Astrocyte (in vitro differentiated cells and primary cell): Measurements from ENCODE around the gene NOX4. TPM values are rescaled to one million over a fixed set of nuclear protein-coding genes. Genes with fewer than 3 reads are reported as not detected.
"Not testable (repeated sequence)": the region's sequence is repeated elsewhere in the genome, so short reads cannot be mapped to it uniquely, and the experiment has no call there.

Experiments
- DNase-seq: peaks from one replicate; pipeline ENCODE4 v3.0.0-alpha.2; 2010; ENCODE audit warnings: low read depth
- FAIRE-seq: peaks from 2 replicates; lab custom pipeline; 2011; peaks lifted over from hg19 to GRCh38; lab: Jason Lieb, UNC
- H2AFZ ChIP-seq: 2 replicates; pipeline ENCODE4 v1.6.0; 2012; ENCODE audit warnings: low read depth, low read length, inconsistent platforms
- H3K27ac ChIP-seq: 2 replicates; pipeline ENCODE4 v1.5.1; 2011; ENCODE audit warnings: low read depth, low read length, inconsistent platforms
- H3K27me3 ChIP-seq: 2 replicates; pipeline ENCODE4 v1.6.0; 2011; ENCODE audit warnings: low read length, inconsistent platforms; ENCODE audit not compliant: insufficient read depth
- H3K36me3 ChIP-seq: 2 replicates; pipeline ENCODE4 v1.5.1; 2011; ENCODE audit warnings: low read length, inconsistent platforms; ENCODE audit not compliant: insufficient read depth
- H3K4me1 ChIP-seq: 2 replicates; pipeline ENCODE4 v1.5.1; 2011; ENCODE audit warnings: low read length, inconsistent platforms; ENCODE audit not compliant: insufficient read depth
- H3K4me2 ChIP-seq: 2 replicates; pipeline ENCODE4 v1.6.0; 2012; ENCODE audit warnings: low read length, inconsistent platforms
- H3K4me3 ChIP-seq: 2 replicates; pipeline ENCODE4 v1.5.1; 2011; ENCODE audit warnings: low read depth, mild to moderate bottlenecking, low read length, inconsistent platforms; ENCODE audit not compliant: insufficient read depth
- H3K79me2 ChIP-seq: 2 replicates; pipeline ENCODE4 v1.6.0; 2012; ENCODE audit warnings: mild to moderate bottlenecking, low read length, inconsistent platforms; ENCODE audit not compliant: insufficient read depth
- H3K9ac ChIP-seq: 2 replicates; pipeline ENCODE4 v1.6.0; 2012; ENCODE audit warnings: mild to moderate bottlenecking, low read length, inconsistent platforms
- H3K9me3 ChIP-seq: 2 replicates; pipeline ENCODE4 v1.5.1; 2012; ENCODE audit warnings: low read depth, mild to moderate bottlenecking, low read length, inconsistent platforms; ENCODE audit not compliant: insufficient read depth
- H4K20me1 ChIP-seq: 2 replicates; pipeline ENCODE4 v1.6.0; 2012; ENCODE audit warnings: low read length, inconsistent platforms; ENCODE audit not compliant: insufficient read depth
- H3K27ac Mint-ChIP-seq: one replicate; pipeline ENCODE4 v1.8.0; 2021; ENCODE audit warnings: mild to moderate bottlenecking, mixed read lengths; ENCODE audit not compliant: unreplicated experiment
- H3K27me3 Mint-ChIP-seq: one replicate; pipeline ENCODE4 v1.8.0; 2021; ENCODE audit warnings: low read depth, mixed read lengths; ENCODE audit not compliant: unreplicated experiment
- H3K36me3 Mint-ChIP-seq: one replicate; pipeline ENCODE4 v1.8.0; 2021; ENCODE audit warnings: low read depth, mixed read lengths; ENCODE audit not compliant: unreplicated experiment
- H3K4me1 Mint-ChIP-seq: one replicate; pipeline ENCODE4 v1.8.0; 2021; ENCODE audit warnings: low read depth, mixed read lengths; ENCODE audit not compliant: unreplicated experiment
- H3K4me3 Mint-ChIP-seq: one replicate; pipeline ENCODE4 v1.8.0; 2021; ENCODE audit warnings: mild to moderate bottlenecking, moderate library complexity, mixed read lengths; ENCODE audit not compliant: unreplicated experiment
- H3K9me3 Mint-ChIP-seq: one replicate; pipeline ENCODE4 v1.8.0; 2021; ENCODE audit warnings: mild to moderate bottlenecking, mixed read lengths; ENCODE audit not compliant: unreplicated experiment
- CTCF ChIP-seq: IDR thresholded peaks from 2 replicates; pipeline ENCODE4 v1.5.1; 2011; ENCODE audit warnings: low read depth, mild to moderate bottlenecking, inconsistent platforms, low read length, moderate library complexity; ENCODE audit not compliant: insufficient read depth
- EZH2 ChIP-seq: IDR thresholded peaks from 2 replicates; pipeline ENCODE4 v1.6.1; 2012; ENCODE audit warnings: mild to moderate bottlenecking, low read length, inconsistent platforms; ENCODE audit not compliant: insufficient read depth
- total RNA-seq: library from RNA; stranded (reverse); gene quantifications from 2 replicates; pipeline ENCODE4 v1.2.1, GENCODE V29; 2021

Gene NOX4
- total RNA-seq, 1 donor from 2014 or later: 36.5 TPM

- Histone ChIP-seq H3K9ac (no peak overlapping the region), H2AFZ (no peak overlapping the region), H3K27ac (no peak overlapping the region), H3K4me2 (no peak overlapping the region), H3K79me2 (no peaks in the 10 kb centered on the region), H3K9me3 (no peaks in the 10 kb centered on the region), H3K4me3 (no peak overlapping the region), H3K27me3 (no peaks in the 10 kb centered on the region), H3K36me3 (no peaks in the 10 kb centered on the region), H4K20me1 (no peaks in the 10 kb centered on the region), H3K4me1 (no peaks in the 10 kb centered on the region)
- no peak for TF ChIP-seq CTCF
- no peak for TF ChIP-seq EZH2
- Mint-ChIP-seq H3K27me3 (no peaks in the 10 kb centered on the region), H3K36me3 (no peaks in the 10 kb centered on the region), H3K4me1 (peaks cover 24% of the 10 kb centered on the region), H3K9me3 (no peaks in the 10 kb centered on the region), H3K27ac (no peak overlapping the region), H3K4me3 (no peak overlapping the region)
- FAIRE-seq (no peak), DNase-seq (no peak)
Measured at GRCh38 chr11:89405629-89406028, 85.5 kb downstream of the NOX4 start.

GRCh38 chr11:89391654-89392053 is 99.5 kb downstream of the NOX4 start:
- not testable (repeated sequence) for H4K20me1 ChIP-seq, H3K4me1 Mint-ChIP-seq, H3K27ac ChIP-seq, H3K4me2 ChIP-seq, H3K4me3 ChIP-seq, H3K79me2 ChIP-seq, H3K27ac Mint-ChIP-seq, H3K36me3 ChIP-seq, FAIRE-seq, H3K4me3 Mint-ChIP-seq, DNase-seq, H3K9me3 ChIP-seq, H3K4me1 ChIP-seq, H3K27me3 Mint-ChIP-seq, H3K9me3 Mint-ChIP-seq, H2AFZ ChIP-seq, H3K27me3 ChIP-seq, H3K9ac ChIP-seq
- peaks cover 31% of the 10 kb centered on the region for H3K36me3 Mint-ChIP-seq

GRCh38 chr11:89387501-89387900 is 103.7 kb downstream of the NOX4 start:
- H3K27ac Mint-ChIP-seq, H3K4me1 Mint-ChIP-seq: not testable (repeated sequence)

GRCh38 chr11:89382986-89383385 is 108.2 kb downstream of the NOX4 start:
- H3K4me1 Mint-ChIP-seq, FAIRE-seq, H3K4me2 ChIP-seq, H3K79me2 ChIP-seq, H3K9me3 Mint-ChIP-seq, H3K9me3 ChIP-seq, H3K4me3 ChIP-seq, H3K27ac ChIP-seq, H4K20me1 ChIP-seq, H3K9ac ChIP-seq, H2AFZ ChIP-seq, H3K36me3 ChIP-seq, H3K27me3 ChIP-seq, H3K27me3 Mint-ChIP-seq: not testable (repeated sequence)
- Mint-ChIP-seq H3K36me3 (peaks cover 12% of the 10 kb centered on the region), H3K4me3 (peak overlapping the region; percentile 60), H3K27ac (peak overlapping the region; percentile 100)
- H3K4me1 ChIP-seq: peaks cover 28% of the 10 kb centered on the region
- DNase-seq: peak; percentile 65

More at GRCh38 chr11:89387501-89387900, 103.7 kb downstream of the NOX4 start:
- H3K9me3 ChIP-seq, H3K4me3 ChIP-seq, H3K36me3 ChIP-seq, H4K20me1 ChIP-seq, DNase-seq, H3K79me2 ChIP-seq, H3K27me3 Mint-ChIP-seq, H3K9me3 Mint-ChIP-seq, H3K4me1 ChIP-seq, H3K27me3 ChIP-seq, H3K4me2 ChIP-seq, H3K4me3 Mint-ChIP-seq, H2AFZ ChIP-seq, H3K27ac ChIP-seq, H3K9ac ChIP-seq: not testable (repeated sequence)
- H3K36me3 Mint-ChIP-seq: peaks cover 15% of the 10 kb centered on the region
- peak; percentile 20 for FAIRE-seq
